Smooth muscle cell (in vitro differentiated cells): ENCODE results near the gene PODN. TPM values are rescaled to one million over a fixed set of nuclear protein-coding genes. Genes with fewer than 3 reads are reported as not detected.

Source experiments
- DNase-seq: peaks from one replicate; lab custom pipeline; 2025; ENCODE audit not compliant: unreplicated experiment; lab: John Stamatoyannopoulos, UW
- H2AFZ ChIP-seq: fragments of 200-600 bp; sonication (generic); 2 replicates; pipeline ENCODE4 v1.6.0; 2016; ENCODE audit warnings: antibody characterized with exemption, low read depth, mild to moderate bottlenecking
- H3F3A ChIP-seq: fragments of 200-600 bp; sonication (generic); 2 replicates; pipeline ENCODE4 v1.6.0; 2017; ENCODE audit warnings: antibody characterized with exemption, low read depth
- H3K27ac ChIP-seq: fragments of 200-600 bp; sonication (generic); 2 replicates; pipeline ENCODE4 v1.5.1; 2016; ENCODE audit warnings: low read depth, mild to moderate bottlenecking
- H3K27me3 ChIP-seq: fragments of 200-600 bp; sonication (generic); 2 replicates; pipeline ENCODE4 v1.6.1; 2016; ENCODE audit warnings: low read depth, mild to moderate bottlenecking
- H3K36me3 ChIP-seq: fragments of 200-600 bp; sonication (generic); 2 replicates; pipeline ENCODE4 v1.5.1; 2016; ENCODE audit warnings: low read depth
- H3K4me1 ChIP-seq: fragments of 200-600 bp; sonication (generic); 2 replicates; pipeline ENCODE4 v1.5.1; 2016; ENCODE audit warnings: low read depth
- H3K4me2 ChIP-seq: fragments of 200-600 bp; sonication (generic); 2 replicates; pipeline ENCODE4 v1.6.0; 2016; ENCODE audit warnings: mild to moderate bottlenecking
- H3K4me3 ChIP-seq: fragments of 200-600 bp; sonication (generic); 2 replicates; pipeline ENCODE4 v1.5.1; 2016; ENCODE audit warnings: mild to moderate bottlenecking
- H3K79me2 ChIP-seq: fragments of 200-600 bp; sonication (generic); 2 replicates; pipeline ENCODE4 v1.6.0; 2016; ENCODE audit warnings: low read depth, mild to moderate bottlenecking
- H3K9ac ChIP-seq: fragments of 200-600 bp; sonication (generic); 2 replicates; pipeline ENCODE4 v1.6.0; 2016; ENCODE audit warnings: low read depth
- H3K9me3 ChIP-seq: fragments of 200-600 bp; sonication (generic); replicated peaks from 2 replicates; pipeline ENCODE4 v1.5.1; 2016; ENCODE audit warnings: low read depth
- H4K20me1 ChIP-seq: fragments of 200-600 bp; sonication (generic); 2 replicates; pipeline ENCODE4 v1.6.0; 2016; ENCODE audit warnings: low read depth
- CTCF ChIP-seq: fragments of 200-600 bp; sonication (generic); IDR thresholded peaks from 2 replicates; pipeline ENCODE4 v1.5.1; 2017; ENCODE audit warnings: borderline replicate concordance, mild to moderate bottlenecking, antibody characterized with exemption; ENCODE audit not compliant: insufficient read depth, poor library complexity, severe bottlenecking
- WGBS: methylation state at CpG from one replicate; pipeline ENCODE4 v1.1.7; 2016; ENCODE audit warnings: low lambda C conversion rate; 5-methylcytosine and 5-hydroxymethylcytosine counted together
- polyA plus RNA-seq: library from polyadenylated mRNA; unstranded; fragments of >200 nt; fragmentation: Nextera tagmentation; extraction: Ambion mirVana; gene quantifications from 2 replicates; pipeline ENCODE4 v1.2.1, GENCODE V29; 2016
- total RNA-seq: library from RNA; depleted of rRNA; stranded (reverse); fragments of >200 nt; gene quantifications from 2 replicates; pipeline ENCODE4 v1.2.3, GENCODE V29; 2014

The PODN gene
- total and polyA plus RNA-seq, 2 experiments from 2014 or later, result 0.27 to 0.45 TPM

- Histone ChIP-seq H3K79me2 (no peaks in the 10 kb centered on the region), H3K9me3 (no peaks in the 10 kb centered on the region), H3K4me2 (no peak overlapping the region), H3K27ac (no peak overlapping the region), H3F3A (no peaks in the 10 kb centered on the region), H4K20me1 (no peaks in the 10 kb centered on the region), H2AFZ (no peak overlapping the region), H3K4me3 (no peak overlapping the region), H3K9ac (no peak overlapping the region), H3K4me1 (no peaks in the 10 kb centered on the region), H3K36me3 (no peaks in the 10 kb centered on the region), H3K27me3 (no peaks in the 10 kb centered on the region)
- no peak for DNase-seq
- TF ChIP-seq CTCF, result no peak
- 95% methylated on average over 15 of the region's 15 CpGs for WGBS
Observed at GRCh38 chr1:53080769-53081168, 18.8 kb downstream of the PODN start.

- Histone ChIP-seq H3K36me3 (no peaks in the 10 kb centered on the region), H3K9ac (no peak overlapping the region), H3K4me3 (no peak overlapping the region), H3K9me3 (no peaks in the 10 kb centered on the region), H3K4me1 (no peaks in the 10 kb centered on the region), H3K27ac (no peak overlapping the region), H3K79me2 (no peaks in the 10 kb centered on the region), H4K20me1 (no peaks in the 10 kb centered on the region), H3F3A (no peaks in the 10 kb centered on the region), H3K4me2 (no peak overlapping the region), H3K27me3 (no peaks in the 10 kb centered on the region), H2AFZ (no peak overlapping the region)
- no peak for TF ChIP-seq CTCF
- 86% methylated on average over 14 of the region's 14 CpGs for WGBS
- no peak for DNase-seq
Observed at GRCh38 chr1:53081384-53082066, 19.5 kb downstream of the PODN start.

- no peaks in the 10 kb centered on the region for H3K79me2 ChIP-seq
- H3K27me3 ChIP-seq, result no peaks in the 10 kb centered on the region
- H3K9ac ChIP-seq, result no peak overlapping the region
- DNase-seq, result no peak
- H2AFZ ChIP-seq, result no peak overlapping the region
- no peaks in the 10 kb centered on the region for H3F3A ChIP-seq
- no peak overlapping the region for H3K4me3 ChIP-seq
- H3K36me3 ChIP-seq, result no peaks in the 10 kb centered on the region
- H3K4me1 ChIP-seq, result no peaks in the 10 kb centered on the region
- H3K4me2 ChIP-seq, result no peak overlapping the region
- no peaks in the 10 kb centered on the region for H3K9me3 ChIP-seq
- 89% methylated on average over 13 of the region's 13 CpGs for WGBS
- no peak for TF ChIP-seq CTCF
- H4K20me1 ChIP-seq, result no peaks in the 10 kb centered on the region
- no peak overlapping the region for H3K27ac ChIP-seq
Observed at GRCh38 chr1:53082826-53083455, 20.9 kb downstream of the PODN start.
